NB4 (cell line): ENCODE results near the gene ATP9B.

Experiments used
- CTCF ChIP-seq: IDR thresholded peaks from one replicate; pipeline ENCODE4 v1.5.1; 2012; ENCODE audit warnings: low read depth, low read length
- MAX ChIP-seq: IDR thresholded peaks from 2 replicates; pipeline ENCODE4 v1.6.1; 2011; ENCODE audit warnings: low read depth, low read length

GRCh38 chr18:79199691-79200374, 130.6 kb downstream of the ATP9B start:
- TF ChIP-seq CTCF = no peak
- no peak for TF ChIP-seq MAX
